Lower leg skin (tissue), 4 donors: ENCODE results near the gene PHGDH. TPM values are rescaled to one million over a fixed set of nuclear protein-coding genes. Genes with fewer than 3 reads are reported as not detected.
A peak's percentile ranks its signal among the peaks of the same experiment; 100 is the strongest.

Source experiments
- DNase-seq, 2 donors: peaks; one replicate each; pipeline ENCODE4 v3.0.0-alpha.2; 2019; ENCODE audit warnings: low spot score in 2 of 2
- H3K4me3 ChIP-seq: fragments of 200-600 bp; sonication (generic); 2 replicates; pipeline ENCODE4 v1.5.1; 2017; ENCODE audit warnings: mild to moderate bottlenecking, low read depth; ENCODE audit not compliant: poor library complexity, severe bottlenecking
- POLR2A ChIP-seq, 2 donors: fragments of 450-650 bp; IDR thresholded peaks; one replicate each; pipeline ENCODE4 v1.6.1; 2016 to 2017; ENCODE audit warnings: antibody characterized with exemption in 2 of 2, mild to moderate bottlenecking in 1 of 2, moderate library complexity in 1 of 2
- WGBS, 2 donors: methylation state at CpG; one replicate each; pipeline ENCODE4 v1.1.5; 2018; 5-methylcytosine and 5-hydroxymethylcytosine counted together
- intact Hi-C: fragments of 100-400 bp; cut with DNase I; formaldehyde crosslinking; loops from one replicate; pipeline ENCODE4 v1.15.0; 2023; ENCODE audit warnings: low total_unique reads
- total RNA-seq, 4 donors: library from RNA; depleted of rRNA; stranded (reverse); fragments of >200 nt; gene quantifications; one replicate each; pipeline ENCODE4 v1.1.0, GENCODE V29; 2016
- TF ChIP-seq, protein P1 (sequence below), 3 donors: fragments of 450-650 bp; IDR thresholded peaks; one replicate each; pipeline ENCODE4 v1.5.1; 2016; ENCODE audit warnings: antibody characterized with exemption in 3 of 3, mild to moderate bottlenecking in 3 of 3, moderate library complexity in 2 of 3

Gene PHGDH
- total RNA-seq, 4 donors from 2014 or later: 55.1 to 94.2 (median 73.5) TPM

DNA sequence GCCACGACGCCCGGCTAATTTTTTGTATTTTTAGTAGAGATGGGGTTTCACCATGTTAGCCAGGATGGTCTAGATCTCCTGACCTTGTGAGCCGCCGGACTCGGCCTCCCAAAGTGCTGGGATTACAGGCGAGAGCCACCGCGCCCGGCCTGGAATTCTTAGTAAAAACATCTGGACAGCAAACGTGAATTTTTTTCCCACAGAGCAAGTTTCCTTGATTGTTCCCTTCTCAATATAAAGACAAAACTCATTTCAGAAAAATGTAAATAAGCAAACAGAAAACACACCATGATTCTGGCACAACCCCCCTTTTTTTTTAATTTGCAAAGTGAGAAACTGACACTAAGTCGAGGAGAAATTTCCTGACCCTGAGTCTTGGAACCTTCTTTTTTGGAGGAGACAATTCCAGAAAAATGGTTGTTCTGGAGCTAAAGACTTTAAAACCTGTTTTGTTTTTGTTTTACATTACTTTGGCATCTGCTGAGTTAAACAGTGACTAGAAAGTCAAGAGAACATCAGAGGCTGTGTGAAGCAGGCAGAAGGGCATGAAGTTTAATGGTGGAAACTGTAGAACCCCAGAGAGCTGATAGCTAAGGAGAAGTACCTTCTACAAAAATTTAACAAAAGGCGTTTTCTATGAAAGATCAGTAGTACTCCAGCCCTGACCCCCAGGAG, 67.3 kb downstream of the PHGDH start:
- TF ChIP-seq, protein P1, sequence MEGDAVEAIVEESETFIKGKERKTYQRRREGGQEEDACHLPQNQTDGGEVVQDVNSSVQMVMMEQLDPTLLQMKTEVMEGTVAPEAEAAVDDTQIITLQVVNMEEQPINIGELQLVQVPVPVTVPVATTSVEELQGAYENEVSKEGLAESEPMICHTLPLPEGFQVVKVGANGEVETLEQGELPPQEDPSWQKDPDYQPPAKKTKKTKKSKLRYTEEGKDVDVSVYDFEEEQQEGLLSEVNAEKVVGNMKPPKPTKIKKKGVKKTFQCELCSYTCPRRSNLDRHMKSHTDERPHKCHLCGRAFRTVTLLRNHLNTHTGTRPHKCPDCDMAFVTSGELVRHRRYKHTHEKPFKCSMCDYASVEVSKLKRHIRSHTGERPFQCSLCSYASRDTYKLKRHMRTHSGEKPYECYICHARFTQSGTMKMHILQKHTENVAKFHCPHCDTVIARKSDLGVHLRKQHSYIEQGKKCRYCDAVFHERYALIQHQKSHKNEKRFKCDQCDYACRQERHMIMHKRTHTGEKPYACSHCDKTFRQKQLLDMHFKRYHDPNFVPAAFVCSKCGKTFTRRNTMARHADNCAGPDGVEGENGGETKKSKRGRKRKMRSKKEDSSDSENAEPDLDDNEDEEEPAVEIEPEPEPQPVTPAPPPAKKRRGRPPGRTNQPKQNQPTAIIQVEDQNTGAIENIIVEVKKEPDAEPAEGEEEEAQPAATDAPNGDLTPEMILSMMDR (IDR thresholded peaks at IDR 0.05): no peak
- TF ChIP-seq POLR2A (IDR thresholded peaks at IDR 0.05): no peak
- WGBS, 2 donors: 83 to 90% methylated on average over 13 of the region's 13 CpGs

DNA sequence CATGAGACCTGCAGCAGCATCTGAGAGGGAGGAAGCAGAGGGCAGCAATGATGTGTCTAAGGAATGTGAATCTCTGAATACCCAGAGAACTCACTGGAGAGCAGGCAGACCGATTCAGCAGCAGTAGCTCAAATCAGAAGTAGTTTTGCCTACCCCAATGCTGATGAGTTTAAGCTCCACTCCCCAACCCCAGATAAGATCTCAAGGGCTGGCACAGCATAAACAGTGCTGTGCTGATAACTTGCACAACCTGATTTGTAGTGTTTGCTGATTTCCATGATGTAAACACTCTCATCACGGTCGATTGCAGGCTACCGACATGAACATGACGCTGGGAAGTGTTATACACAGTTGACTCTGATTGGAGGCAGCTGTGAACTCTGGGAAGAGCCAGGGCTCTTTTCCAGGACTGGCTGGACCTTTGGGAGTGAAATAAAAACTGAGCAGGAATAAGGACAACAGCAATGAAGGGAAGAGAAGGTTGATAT, 68.2 kb downstream of the PHGDH start:
- 18 to 22% methylated on average over 5 of the region's 5 CpGs for WGBS, 2 donors
- intact Hi-C loops: no loop called here
- TF ChIP-seq, protein P1 (IDR thresholded peaks at IDR 0.05): no peak
- no peak for TF ChIP-seq POLR2A (IDR thresholded peaks at IDR 0.05)
- DNase-seq: peak in 1 of 2 donors; percentile 32
- no peak overlapping the region for H3K4me3 ChIP-seq

More for the DNA sequence above, 67.3 kb downstream of the PHGDH start:
- no peak overlapping the region for H3K4me3 ChIP-seq
- DNase-seq: no peak
- intact Hi-C loops: no loop called here

DNA sequence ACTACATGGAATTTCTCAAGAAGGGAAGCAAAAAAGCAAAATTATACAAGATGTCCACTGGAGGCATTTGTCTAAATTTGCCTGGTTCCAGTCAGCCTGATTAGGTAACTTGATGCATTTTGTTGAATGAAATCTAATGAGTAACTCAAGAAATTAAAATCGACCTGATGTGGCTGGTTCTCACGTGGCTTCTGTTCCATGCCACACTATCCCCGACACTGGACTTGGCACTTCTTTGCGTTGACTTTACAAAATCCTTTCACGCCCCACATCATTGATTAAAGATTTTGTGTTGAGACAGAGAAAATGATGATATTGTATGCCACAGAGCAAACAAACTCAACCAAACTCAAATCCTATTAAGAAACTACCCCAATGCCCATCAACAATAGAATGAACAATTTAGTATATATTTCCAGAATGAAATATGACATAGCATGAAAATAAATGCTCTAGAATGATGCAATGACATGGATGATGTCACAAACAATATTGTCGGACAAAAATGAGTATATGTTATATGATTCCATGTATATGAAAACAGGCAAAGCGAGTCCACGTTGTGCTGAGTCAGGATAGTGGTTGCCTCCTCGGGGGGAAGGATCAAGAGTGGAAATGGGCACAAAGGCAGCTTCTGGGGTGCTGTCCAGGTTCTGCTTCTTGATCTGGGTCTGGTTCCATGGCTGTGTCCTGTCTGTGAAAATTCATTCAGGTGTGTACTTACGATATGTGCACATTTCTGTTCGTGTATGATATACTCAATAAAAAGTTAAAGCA, 69.9 kb downstream of the PHGDH start:
- WGBS, 2 donors: 82 to 91% methylated on average over 11 of the region's 11 CpGs
- intact Hi-C loops: no loop called here
- no peak overlapping the region for H3K4me3 ChIP-seq
- DNase-seq: no peak
- TF ChIP-seq POLR2A (IDR thresholded peaks at IDR 0.05): no peak
- TF ChIP-seq, protein P1 (IDR thresholded peaks at IDR 0.05): no peak

DNA sequence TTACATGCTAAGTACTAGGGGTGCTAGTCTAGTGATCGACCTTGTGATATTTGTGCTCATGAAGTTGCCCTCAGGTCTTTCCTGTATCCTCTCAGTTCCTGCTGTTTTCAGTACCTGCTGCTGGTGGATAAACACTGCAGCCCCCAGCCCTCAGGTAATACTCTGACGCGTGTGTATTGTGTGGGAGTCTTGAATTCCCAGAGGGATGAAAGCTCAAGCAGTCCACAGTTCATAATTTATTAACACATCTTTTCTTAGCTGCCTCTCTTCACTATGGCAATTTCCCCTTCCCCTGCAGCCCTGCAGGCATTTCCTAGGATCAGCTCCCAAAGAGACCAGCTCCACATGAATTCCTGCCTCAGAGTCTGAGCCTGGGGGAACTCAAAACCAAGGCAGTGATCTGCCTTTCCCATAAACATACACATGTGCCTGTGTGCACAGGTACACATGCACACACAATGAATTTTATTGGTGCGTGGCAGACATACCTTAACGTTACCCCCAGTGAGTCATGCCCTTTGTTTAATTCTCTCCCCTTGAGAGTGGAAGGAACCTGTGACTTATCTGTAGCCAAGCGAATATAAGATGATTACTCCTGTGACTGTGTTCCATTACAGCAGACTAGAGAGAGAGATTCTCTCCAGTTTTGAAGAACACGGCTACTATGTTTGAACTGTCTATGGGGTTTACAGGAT, 71.0 kb downstream of the PHGDH start:
- H3K4me3 ChIP-seq: no peak overlapping the region
- 68% methylated on average over 7 of the region's 7 CpGs for WGBS, 2 donors
- TF ChIP-seq, protein P1 (IDR thresholded peaks at IDR 0.05): no peak
- TF ChIP-seq POLR2A (IDR thresholded peaks at IDR 0.05): no peak
- DNase-seq: no peak
- intact Hi-C loops: no loop called here

DNA sequence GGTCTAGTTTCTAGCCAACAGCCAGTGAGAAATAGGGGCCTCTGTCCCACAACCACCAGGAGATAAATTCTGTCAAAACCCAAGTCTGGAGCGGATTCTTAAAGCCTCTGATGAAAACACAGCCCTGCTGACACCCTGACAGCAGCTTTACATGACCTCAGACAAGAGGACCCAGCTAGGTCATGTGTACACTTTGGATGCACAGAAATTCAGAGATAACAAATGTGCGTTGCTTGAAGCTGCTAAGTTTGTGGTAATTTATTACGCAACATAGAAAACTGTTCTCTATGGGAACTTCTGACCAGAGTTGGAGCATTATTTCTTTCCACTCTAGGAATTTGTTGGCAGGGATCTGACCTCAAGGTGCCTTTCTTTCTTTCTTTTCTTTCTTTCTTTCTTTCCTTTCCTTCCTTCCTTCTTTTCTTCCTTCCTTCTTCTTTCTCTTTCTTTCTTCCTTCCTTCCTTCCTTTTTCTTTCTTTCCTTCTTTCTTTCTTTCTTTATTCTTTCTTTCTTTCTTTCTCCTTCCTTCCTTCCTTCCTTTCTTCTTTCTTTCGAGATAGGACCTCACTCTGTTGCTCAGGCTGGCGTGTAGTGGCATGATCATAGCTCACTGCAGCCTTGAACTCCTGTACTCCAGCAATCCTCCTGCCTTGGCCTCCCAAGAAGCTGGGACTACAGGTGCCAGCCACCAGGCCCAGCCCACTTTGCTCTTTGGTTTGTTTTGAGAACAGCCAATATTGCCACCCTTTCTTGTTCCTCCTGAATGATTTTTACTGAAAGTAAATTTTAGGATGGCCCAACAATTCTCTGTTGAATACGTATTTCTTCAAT, 71.8 kb downstream of the PHGDH start:
- whole genome bisulfite sequencing, 2 donors: 80% methylated on average over 6 of the region's 6 CpGs
- no peak overlapping the region for H3K4me3 ChIP-seq
- intact Hi-C loops: no loop called here
- TF ChIP-seq, protein P1 (IDR thresholded peaks at IDR 0.05): no peak
- DNase-seq: no peak
